Measurements from ENCODE around the gene MAPK1.

GRCh38 chr22:21731503-21731902, 135.9 kb downstream of the MAPK1 start:
- no peak for TF ChIP-seq ZNF274 (IDR thresholded peaks at IDR 0.05; ENCODE audit: low read depth, low read length)
- TF ChIP-seq SUZ12 (IDR thresholded peaks at IDR 0.05; ENCODE audit: extremely low read depth, insufficient read depth, insufficient read length) = no peak
